ENCODE data around the gene DACT2.
"Not testable (repeated sequence)": the region's sequence is repeated elsewhere in the genome, so short reads cannot be mapped to it uniquely, and the experiment has no call there.

The DACT2 gene

DNA sequence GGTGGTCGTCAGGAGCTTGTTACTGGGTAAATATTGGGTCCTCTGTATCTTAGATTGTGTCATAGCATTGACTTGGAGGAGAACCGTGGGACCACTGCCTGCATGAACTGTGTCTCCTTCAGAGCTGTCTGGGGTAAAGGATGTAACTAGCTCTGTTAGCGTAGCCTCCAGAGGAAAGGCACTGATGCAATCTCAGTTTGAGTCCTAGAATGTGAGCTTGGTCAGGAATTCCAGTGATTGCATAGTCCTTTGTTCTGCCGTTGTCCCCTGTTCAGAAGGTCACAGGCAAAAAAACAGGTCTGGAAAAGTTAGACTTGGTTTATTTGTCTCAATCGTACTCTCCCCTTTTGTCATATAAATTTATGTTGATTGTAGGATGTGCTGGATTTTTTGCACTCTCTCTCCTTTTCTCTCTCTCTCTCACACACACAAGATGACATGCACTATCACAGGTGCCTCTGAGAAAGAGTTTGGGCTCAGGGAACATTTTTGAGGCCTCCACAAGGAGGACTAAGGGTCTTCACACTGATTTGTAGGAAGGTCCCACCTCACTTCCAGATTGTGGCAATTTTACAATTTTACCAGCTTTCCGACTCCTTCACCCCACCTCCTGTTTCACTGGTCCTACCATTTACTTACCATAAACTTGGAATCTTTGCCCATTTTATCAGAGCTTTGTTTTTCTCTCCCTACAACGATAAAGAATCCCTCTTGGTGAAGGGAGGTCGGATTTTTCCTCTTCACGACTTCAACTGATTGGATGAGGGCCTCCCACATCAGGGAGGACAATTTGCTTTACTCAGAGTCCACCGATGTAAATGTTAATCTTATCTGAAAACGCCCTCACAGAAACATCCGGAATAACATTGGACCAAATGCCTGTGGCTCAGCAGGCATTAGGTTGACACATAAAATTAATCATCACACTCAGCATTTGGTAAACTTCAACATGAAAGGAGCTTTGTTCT, 7.0 kb upstream of the DACT2 start:
- DNase-seq (ENCODE audit: low read depth in 2 of 2) = no peak

DNA sequence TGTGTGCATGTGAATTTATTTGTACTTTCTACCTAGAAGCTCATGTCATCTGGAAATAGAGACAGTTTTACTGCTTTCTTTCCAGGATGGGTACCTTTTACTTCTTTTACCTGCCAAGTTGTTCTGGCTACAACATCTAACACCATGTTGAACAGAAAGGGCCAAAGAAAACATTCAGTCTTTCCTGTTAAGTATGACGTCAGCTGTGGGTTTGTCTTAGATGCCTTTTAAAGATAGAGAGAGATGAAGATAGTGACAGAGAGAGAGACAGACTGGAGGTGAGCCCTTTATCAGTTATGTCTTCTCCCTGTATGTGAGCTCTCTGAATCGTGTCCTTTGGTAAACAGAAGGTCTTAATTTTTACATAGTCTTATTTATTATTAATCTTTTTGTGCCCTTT, 3.4 kb upstream of the DACT2 start:
- DNase-seq (ENCODE audit: low read depth in 2 of 2) = no peak

DNA sequence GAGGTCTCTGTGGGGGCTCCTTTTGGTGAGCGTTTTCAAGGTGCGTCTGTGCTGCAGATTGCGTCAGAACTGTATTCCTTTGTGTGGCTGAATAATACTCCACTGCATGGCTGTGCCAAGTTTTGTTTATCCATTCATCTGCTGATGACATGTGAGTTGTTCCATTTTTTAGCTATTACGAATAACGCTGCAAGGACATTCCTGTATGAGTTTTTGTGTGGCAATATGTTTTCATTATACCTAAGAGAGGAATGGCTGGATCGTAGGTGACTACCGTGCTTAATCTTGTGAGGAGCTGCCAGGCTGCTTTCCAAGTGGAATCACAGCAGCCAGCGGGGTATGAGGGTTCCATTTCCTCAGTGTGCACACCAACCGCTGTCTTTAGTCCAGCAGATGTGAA, 1.1 kb upstream of the DACT2 start:
- DNase-seq (ENCODE audit: low read depth in 2 of 2) = no peak

DNA sequence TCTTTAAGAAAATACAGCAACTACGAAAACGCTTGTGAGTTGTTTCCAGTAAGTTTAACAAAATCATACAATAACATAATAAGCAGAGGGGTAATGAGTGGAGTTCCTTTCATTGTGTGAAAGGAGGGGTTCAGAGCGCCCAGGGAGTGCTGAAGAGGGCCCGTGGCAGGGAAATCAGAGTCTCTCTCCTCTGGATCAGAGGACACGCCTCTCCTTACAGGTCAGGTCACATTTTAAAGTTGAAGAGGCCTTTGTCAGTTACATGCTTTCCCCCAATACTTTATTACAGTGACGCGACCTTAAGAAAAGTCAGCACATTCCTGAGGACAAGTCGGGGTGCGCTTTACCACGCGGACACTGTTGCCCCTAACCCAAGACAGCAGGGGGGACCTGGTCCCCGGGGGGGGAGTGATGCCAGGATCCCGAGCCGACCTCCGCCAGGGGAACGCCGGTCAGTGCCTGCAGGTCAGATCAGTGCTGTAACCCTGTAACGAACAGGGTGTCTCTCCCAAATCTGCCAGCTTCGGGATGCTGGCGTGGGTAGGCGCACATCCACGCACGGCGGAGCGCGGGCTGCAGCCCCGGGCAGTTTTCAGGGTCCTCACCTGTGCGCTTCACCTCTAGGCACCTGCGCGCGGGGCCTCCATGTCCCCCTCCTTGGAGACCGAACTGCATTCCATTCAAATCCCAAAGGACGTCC, 848 bp downstream of the DACT2 start:
- DNase-seq (ENCODE audit: low read depth in 2 of 2) = no peak

DNA sequence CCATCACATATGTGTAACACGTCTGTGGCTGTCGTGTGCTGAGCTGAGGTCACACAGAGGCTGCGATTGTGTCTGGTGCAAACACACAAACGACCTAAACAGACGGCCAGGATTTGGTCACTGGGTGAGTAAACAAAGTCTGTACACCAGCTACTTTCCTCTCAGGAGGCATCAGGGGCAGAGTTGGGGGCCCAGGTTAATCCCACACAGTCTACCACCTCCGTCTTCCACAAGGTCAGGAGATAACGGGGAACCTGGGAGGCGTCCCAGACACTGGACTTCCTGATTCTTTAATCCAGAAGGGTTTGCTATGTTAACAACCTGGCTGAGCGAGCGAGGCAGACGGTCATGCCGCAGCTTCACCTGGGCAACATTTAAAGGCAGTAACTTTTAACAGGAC, 1.5 kb downstream of the DACT2 start:
- no peak for DNase-seq (ENCODE audit: low read depth in 2 of 2)

DNA sequence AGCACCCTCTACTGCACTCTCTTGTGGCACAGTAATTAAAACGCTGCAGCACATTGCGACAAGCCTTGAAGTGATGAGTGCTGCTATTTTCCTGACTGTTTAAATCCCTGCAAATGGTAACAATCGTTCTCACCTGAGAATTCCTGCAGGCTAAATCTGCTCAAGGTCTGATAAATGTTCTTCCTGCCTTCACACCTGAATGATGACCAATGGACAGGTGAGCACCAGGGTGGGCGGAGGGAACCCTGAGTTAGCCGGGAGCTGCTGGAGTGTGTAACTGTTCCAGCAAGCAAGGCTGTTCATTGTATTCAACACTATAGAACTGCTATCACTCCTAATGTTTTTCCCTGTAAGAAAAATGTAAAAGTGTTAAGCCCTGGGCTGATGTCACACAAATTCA, 4.0 kb downstream of the DACT2 start:
- DNase-seq (ENCODE audit: low read depth in 2 of 2) = no peak

DNA sequence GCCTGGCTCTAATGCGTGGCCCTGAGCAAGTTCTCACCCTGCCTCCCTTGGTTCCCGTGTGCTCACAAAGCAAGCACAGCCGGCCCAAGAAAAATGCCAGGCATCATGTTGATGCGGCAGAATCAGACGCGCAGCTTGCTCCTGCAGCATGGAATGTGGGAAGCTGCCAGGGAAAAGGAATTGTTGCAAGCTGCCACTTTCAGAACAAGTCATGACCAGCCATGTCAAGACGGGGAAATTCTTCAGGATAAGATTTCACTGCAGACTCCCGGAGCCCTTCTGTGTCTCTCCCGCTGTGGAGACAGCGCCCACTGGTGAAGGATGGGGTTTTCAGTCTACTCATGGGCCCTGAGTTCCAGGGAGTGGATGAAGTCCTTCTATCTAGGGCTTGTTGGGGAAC, 4.6 kb downstream of the DACT2 start:
- no peak for DNase-seq (ENCODE audit: low read depth in 2 of 2)

DNA sequence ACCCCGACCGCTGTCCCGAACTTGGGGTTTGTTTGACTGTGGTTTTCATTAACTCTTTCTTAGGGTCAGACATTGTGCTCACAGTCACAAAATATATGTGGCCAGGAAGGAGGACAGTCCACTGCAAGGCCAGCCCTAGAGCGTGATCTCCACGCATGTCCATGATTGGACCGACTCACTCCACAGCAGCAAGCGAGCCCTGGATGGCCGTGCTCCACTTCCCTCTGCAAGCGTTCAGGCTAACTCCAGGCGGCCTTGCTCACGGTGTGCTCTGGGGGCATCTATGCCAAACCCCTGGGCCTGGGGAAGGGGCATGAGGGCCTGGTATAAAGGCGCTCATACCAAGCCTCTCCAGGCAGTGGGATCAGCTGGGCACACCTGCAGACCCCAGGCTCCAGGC, 5.6 kb downstream of the DACT2 start:
- no peak for DNase-seq (ENCODE audit: low read depth in 2 of 2)

DNA sequence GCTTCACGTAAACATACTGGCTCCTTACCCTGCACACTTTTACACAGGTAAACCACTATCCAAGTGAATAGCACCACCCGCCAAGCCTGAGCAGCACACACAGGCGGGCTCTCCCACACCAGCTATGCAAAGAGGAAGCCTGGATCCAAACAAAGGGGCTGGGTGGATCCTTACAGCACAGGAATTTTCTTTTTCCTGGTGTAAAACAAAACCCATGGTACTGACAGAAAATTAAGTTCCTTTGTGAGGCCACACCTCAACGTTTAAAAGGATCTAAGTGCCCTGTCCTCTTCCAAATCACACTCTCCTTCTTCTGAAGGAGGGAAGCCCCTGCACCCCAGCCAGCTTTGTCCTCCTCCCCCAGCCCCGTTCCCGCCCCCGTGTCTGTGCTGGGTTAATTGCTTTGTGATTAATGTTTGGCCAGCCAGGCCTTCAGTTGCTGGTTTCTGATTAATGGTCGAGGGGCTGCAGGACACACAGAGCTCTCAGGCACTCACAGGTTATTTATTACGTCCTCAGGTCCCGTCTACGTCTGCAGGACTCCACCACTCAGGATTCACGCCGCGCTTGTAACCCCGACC, 6.1 kb downstream of the DACT2 start:
- DNase-seq (ENCODE audit: low read depth in 2 of 2) = no peak

DNA sequence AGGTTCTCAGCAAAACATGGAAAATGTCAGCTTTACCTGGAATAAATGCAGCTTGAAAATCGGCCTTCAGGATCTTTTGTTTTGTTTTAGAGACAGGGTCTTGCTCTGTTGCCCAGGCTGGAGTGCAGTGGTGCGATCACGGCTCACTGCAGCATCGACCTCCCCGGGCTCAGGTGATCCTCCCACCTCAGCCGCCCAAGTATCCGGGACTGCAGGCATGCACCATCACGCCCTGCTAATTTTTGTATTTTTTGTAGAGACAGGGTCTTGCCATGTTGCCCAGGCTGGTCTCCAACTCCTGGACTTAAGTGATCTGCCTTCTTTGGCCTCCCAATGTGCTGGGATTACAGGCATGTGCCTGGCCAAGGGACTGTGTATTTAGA, 7.5 kb downstream of the DACT2 start:
- not testable (repeated sequence) for DNase-seq (ENCODE audit: low read depth in 2 of 2)

DNA sequence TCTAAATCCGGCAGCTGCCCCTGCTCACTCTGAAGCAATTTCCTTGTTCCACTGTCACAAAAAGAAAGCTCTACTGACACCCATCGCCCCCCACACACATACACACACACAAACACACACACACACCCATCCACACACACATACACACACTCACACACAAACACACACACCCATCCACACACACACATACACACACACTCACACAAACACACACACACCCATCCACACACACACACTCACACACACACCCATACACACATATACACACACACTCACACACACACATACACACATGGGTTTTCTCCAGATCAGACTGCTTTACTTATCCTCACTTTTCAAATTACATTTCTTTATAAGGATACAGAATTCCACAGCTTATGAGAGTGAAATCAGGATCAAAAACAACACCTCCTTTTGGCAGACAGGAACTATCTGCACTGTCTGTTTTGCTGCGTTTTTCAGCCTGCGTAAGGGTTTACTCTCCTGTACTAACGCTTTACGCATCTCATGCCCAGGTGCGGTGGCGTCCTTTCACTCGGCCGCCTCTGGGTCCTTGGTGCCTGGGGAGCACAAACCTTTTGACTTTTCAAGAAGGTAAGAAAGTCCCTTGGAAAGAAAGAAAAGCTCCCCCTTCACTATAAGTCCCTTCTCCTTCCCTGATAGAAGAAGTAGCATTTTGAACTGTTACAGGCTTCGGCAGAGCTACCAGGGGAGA, 8.0 kb downstream of the DACT2 start:
- DNase-seq (ENCODE audit: low read depth in 2 of 2) = no peak

DNA sequence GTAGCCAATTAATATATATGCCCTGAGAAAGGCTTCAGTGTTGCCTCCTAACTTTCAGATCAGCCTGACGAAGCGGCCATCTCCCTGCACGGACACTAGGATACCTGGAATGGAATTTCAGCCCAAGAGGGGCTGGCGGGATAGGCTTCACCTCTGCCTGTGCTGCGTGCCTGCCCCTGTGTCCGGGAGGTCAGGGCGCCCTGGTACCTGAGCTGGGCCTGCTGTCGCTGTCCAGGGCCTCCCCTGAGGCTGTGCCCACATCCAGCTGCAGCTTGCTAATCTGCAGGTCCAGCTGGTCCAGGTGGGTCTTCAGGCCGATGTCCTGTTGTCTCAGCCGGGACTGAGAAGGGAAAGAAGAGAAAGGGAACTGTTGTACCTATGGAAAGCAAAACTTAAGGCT, 8.6 kb downstream of the DACT2 start:
- DNase-seq (ENCODE audit: low read depth in 2 of 2) = no peak

DNA sequence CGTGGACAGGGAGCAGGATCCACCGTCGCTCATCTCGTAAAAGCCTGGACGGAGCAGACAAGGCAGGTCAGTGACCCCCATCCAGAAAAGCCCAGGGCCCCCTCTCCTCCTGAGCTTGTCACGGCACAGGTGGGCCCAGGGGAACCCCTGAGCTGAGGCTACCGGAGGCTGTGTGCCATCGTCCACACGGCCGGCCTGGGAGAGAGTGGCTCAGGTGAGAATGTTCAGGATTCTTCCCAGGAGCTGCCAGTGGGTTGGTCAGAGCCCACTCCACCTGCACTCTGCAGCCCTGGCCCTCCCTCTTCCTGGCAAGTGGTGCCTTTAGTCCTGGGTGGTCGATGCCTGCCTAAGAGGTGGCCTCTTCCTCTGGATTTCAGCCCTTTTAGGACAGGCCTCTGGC, 9.2 kb downstream of the DACT2 start:
- no peak for DNase-seq (ENCODE audit: low read depth in 2 of 2)

DNA sequence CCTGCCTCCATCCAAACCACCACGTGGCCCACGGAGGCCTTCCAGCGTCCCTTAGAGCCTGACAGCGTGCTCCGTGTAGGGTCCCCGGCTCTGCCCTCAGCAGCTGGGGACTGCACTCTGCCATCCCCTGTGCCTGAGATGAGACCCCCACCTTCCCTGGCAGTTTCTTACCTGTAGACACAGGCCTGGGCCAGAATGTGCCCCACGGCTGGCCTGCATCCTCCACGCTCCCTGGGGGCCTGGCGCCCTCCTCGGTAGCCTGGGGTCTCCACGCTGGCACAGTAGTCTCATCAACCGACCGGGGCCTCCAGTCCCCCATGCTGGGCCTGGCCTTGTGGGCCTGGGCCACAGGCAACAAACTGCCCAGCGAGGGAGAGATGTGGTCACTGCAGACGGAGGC, 9.6 kb downstream of the DACT2 start:
- DNase-seq (ENCODE audit: low read depth in 2 of 2) = no peak

DNA sequence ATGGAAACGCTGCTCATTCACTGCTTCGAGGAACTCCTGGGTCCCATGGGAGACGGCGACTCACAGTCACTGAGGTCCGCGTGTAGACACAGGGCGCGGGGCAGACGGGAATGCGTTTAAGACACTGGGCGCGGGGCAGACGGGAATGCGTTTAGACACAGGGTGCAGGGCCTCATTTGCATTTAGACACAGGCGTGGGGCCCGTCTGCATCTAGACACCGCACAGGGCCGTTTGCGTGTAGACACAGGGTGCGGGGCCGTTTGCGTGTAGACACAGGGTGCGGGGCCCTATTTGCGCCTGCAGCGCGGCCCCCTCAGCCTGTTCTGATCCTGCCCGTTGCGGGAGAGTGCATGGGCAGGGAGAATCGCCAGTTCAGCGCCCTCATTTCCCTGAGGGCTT, 10.4 kb downstream of the DACT2 start:
- no peak for DNase-seq (ENCODE audit: low read depth in 2 of 2)

DNA sequence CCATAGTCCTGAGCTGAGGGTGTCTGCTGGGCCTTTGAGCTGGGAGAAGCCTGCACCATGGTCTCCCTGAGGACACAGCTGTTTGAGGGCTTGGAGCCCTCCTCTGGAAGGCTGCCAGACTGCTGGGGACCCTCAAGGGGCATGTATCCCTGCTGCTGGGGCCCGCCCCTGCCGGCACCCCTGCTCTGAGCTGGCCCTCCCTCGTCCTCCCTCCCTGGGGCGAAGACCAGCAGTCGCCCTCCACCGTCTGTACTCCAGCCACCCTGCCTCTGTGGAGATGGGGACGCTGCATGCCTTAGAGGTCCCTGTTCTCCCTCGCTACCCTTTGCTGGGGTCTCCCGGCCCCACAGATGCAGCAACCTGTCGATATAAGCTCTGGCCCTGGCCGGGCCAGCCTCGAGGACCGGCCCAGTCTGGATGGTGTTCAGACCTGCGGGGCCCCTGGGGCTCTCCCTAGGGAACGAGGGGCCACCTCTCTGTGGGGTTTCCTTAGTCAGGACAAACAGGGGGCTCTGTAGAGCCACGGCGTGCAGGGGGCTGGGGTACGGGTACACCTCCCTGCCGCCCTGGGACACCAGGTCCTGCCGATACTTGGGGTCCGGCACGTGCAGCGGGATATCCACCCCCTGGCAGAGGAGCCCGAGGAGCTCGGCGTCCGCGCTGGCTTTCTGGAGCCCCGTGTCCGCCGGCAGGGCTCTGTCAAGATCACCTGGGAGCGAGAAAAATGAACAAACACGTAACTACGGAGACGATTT, 11.0 kb downstream of the DACT2 start:
- DNase-seq (ENCODE audit: low read depth in 2 of 2) = no peak

DNA sequence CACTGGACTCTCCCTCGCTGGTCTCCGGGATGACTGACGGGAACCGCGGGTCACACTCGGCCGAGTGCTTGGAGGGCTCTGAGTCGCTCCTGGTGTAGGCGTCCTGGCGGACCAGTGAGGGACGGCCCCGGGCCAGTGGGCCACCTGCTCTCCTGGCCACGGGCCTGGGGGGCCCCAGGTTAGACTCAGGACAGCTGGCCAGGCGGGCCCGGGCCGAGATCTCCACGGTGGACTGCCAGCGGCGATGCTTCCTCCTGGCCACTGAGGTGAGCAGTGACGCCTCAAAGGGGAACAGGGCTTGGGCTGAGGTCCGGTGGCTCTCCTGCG, 11.9 kb downstream of the DACT2 start:
- DNase-seq (ENCODE audit: low read depth in 2 of 2) = no peak

DNA sequence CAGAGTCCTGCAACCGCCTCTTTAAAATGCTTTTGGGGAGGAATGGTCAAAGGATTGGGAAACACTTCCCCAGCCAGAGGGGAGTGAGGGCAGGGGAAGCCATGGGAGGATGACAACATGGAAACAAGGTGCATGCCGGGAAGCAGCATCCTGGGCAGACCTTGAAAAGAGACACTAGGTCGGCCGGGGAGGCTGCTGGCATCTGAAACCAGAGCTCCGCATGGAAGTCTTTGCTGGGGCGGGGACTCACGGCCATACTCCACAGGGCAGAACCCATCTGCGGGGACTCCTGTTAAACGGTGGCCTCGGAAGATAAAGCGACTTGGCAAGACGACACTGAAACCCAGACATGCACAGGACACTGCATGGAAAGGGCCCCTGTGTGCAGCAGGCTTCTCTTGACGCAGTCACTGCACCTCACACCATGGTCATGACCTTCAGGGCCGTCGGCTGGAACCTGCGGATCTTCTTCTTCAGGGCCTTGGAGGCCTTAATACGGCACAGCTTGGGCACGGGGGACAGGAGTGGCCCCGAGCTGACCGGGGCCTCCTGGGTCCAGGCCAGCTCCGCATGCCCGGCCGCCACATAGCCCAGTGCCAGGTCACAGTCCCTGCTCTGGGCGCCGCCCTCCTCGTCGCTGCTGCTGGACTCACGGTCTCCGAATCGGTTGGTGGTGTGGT, 12.4 kb downstream of the DACT2 start:
- no peak for DNase-seq (ENCODE audit: low read depth in 2 of 2)

DNA sequence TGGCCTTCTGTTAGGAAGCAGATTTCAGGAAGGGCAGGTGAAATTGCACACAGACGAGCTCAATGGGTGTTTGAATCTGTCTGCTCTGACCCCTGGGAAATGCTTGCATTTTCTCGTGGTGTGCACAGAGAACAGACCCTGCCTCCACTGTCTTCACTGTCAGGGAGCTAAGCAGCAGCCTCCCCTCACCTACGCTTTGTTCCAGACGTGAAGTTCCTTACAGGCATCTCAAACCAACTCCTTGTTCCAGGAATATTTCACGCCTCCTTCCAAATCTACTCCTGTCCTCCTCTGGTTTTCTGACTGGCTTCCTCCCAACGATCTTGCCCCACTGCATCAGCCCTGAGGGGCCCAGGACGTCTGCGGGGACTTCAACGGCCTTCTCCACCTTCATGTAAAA, 13.7 kb downstream of the DACT2 start:
- no peak for DNase-seq (ENCODE audit: low read depth in 2 of 2)

DNA sequence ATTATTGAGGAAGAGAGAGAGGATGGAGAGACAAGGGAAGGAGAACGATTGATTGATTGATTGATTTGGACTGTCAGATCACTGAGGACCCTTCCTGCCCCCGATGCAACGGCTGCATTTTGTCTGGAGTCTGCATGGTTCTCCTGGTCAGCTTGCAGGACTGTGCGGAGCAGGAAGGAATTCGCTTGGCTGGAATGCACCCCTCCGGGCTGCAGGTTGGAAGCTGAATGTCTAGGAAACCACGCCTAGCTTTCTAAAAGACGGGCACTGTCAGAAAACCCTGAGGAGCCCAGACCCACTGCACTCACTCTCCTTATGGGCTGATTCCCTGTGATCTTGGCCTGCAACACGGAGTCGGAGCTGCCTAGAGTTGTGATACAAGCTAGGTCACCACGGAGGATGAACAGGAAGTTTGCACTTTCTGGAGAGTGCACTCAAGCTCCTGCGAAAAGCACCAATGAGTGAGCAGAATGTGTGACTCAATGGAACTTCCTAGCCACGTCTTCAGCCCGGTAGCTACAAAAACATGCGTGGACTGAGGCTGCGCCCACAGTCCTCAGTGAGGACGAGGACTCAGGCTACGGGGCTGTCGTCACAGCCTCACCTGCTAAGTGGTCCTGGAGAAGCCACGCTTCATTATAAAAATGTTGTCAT, 14.4 kb downstream of the DACT2 start:
- no peak for DNase-seq (ENCODE audit: low read depth in 2 of 2)

DNA sequence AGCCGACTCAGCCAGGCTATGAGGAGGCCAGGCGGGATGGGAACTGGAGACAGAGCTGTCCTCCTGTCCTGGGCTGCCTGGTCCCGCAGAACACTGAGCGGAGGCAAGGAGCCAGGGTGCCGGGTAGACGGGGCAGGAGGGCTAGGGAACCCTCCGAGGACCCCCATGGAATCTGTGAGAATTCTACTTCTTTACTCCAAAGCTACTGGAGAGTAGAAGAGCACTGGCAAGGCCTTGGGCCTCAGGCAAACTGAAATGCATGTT, 14.9 kb downstream of the DACT2 start:
- DNase-seq (ENCODE audit: low read depth in 2 of 2) = no peak
